Tibial nerve (tissue), 4 donors: ENCODE measurements around the gene KLC1.

ENCODE experiments used
- CTCF ChIP-seq, 5 experiments: fragments of 200-600 bp in 3 of 5; fragments of 450-650 bp in 2 of 5; sonication (generic) in 3 of 5; IDR thresholded peaks; one replicate each; pipeline ENCODE4 v1.5.1; 2016 to 2019; ENCODE audit warnings: antibody characterized with exemption in 5 of 5, mild to moderate bottlenecking in 3 of 5, moderate library complexity in 2 of 5
- EP300 ChIP-seq, 2 donors: sonication (generic); formaldehyde crosslinking; IDR thresholded peaks; one replicate each; pipeline ENCODE4 v1.6.1; 2017; ENCODE audit warnings: antibody characterized with exemption in 2 of 2, mild to moderate bottlenecking in 1 of 2
- POLR2A ChIP-seq, 2 donors: fragments of 450-650 bp; IDR thresholded peaks; one replicate each; pipeline ENCODE4 v1.6.1; 2017; ENCODE audit warnings: antibody characterized with exemption in 2 of 2, mild to moderate bottlenecking in 2 of 2, moderate library complexity in 2 of 2

- TF ChIP-seq POLR2A (IDR thresholded peaks at IDR 0.05) (no peak), CTCF (IDR thresholded peaks at IDR 0.05) (no peak), EP300 (IDR thresholded peaks at IDR 0.05) (no peak)
Measured at GRCh38 chr14:103700753-103701490, 71.9 kb downstream of the KLC1 start.
